KBM-7 (cell line): ENCODE measurements around the gene PRPSAP1.
"Not testable (repeated sequence)": the region's sequence is repeated elsewhere in the genome, so short reads cannot be mapped to it uniquely, and the experiment has no call there.

Source experiments
- DNase-seq: peaks from one replicate; pipeline ENCODE4 v3.0.0-alpha.2; 2015
- in situ Hi-C: fragments of 300-500 bp; cut with MboI; formaldehyde crosslinking; loops from 2 replicates; pipeline ENCODE4 v1.14.3; 2020; ENCODE audit warnings: low sequenced_read_pairs, low pct_unique_long_range_greater_than_20kb, mixed read lengths

The PRPSAP1 gene

DNA sequence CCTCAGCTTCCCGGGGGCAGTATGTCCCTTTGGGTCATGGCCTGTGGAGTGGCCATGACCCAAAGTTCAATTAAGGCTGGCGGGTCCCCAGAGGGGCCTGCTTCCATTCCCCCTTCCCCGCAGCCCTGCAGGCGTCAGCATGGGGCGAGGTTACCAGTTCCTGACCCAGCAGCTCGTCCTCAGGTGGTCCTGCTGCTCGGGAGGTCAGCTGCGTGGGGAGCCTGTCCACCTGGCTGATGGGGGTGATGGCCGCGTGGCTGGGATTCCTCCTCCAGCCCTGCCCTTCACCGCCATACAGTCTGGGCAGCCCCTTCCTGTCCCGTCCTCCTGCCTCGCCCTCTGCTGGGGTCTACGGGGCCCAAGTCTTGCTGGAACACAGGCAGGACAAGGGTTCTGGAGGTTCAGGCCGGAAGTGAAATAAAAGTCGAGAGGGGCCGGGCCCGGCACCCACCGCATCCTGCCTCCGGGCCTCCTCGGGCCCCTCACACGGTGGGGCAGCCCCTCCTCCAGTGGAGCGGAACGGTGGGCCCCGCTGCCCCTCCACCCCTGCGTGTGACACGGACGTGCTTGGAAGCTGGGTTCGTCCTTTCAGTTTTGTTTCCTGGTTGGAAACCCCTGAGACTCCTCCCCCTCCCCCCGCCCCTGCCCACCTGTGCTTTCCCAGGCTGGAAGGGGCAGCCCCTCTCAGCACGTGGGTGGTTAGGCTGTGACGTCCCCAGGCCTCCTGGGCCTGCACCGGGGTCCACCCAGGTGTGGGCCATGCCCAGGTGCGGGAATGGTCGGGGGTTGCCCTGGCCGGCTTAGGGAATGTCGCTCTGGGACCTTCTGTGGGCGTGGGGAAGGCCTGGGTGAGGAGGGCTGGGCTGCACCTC, 81.8 kb downstream of the PRPSAP1 start:
- in situ Hi-C loops: loop anchor here (10.0 kb wide), 1 partner anchor 147 kb away; no protein-coding TSS in a partner anchor
- no peak for DNase-seq

DNA sequence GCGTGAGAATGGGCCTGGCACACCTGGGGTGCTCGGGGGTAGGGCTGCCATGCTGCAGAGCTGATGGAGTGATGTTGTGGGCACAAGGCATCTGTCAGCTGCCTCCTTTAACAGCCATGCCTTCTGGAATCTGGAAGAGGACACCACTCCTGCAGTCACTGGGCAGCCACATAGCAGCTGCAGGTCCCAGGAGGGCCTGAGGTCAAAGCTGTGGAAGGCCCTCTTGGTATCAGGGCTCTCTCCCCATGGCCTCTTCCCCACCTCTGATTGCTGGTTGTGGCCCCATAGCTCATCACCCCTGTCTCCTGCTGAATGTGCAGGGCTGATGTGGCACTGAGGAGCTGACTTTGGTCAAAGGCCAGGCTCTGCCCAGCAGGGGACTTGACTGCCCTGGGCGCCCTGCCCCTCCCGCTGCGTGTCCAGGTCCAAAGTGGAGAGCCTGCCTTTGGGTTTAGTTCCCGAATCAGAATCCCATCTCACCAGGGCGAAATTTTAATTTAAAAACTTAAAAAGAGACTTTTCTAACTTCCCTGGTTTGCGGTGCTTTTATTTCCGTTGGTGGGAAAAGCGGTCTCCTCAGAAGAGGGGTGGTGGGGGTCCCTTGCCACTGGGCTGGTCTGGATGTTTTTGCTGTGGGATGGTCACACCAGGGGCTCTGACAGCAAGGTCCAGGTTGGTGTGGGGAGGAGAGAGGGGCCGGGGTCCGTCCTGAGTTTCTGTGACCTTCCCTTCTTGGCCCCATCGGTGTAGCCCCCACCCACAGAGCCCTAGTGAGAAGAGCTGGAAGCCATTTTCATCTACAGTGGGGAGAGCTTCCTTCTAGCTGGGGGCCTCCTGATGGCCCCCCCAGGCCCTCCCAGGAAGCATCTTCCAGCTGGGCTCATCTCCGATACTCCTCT, 82.7 kb downstream of the PRPSAP1 start:
- in situ Hi-C loops: loop anchor here (10.0 kb wide), 1 partner anchor 146 kb away; no protein-coding TSS in a partner anchor
- DNase-seq: no peak

DNA sequence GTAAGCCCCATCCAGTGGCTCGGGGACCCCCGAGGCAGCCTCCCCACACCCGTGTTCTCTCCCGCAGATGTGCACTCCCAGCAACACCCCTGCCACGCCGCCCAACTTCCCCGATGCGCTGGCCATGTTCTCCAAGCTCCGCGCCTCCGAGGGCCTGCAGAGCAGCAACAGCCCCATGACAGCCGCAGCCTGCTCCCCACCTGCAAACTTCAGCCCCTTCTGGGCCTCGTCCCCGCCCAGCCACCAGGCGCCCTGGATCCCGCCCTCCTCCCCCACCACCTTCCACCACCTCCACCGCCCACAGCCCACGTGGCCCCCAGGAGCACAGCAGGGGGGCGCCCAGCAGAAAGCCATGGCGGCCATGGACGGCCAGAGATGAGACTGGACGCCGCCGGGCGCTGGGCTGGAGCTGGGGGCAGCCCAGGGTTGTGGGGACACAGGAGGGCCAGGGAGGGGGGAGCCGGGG, 83.6 kb downstream of the PRPSAP1 start:
- DNase-seq: no peak
- in situ Hi-C loops: loop anchor here (10.0 kb wide), 1 partner anchor 145 kb away; no protein-coding TSS in a partner anchor

DNA sequence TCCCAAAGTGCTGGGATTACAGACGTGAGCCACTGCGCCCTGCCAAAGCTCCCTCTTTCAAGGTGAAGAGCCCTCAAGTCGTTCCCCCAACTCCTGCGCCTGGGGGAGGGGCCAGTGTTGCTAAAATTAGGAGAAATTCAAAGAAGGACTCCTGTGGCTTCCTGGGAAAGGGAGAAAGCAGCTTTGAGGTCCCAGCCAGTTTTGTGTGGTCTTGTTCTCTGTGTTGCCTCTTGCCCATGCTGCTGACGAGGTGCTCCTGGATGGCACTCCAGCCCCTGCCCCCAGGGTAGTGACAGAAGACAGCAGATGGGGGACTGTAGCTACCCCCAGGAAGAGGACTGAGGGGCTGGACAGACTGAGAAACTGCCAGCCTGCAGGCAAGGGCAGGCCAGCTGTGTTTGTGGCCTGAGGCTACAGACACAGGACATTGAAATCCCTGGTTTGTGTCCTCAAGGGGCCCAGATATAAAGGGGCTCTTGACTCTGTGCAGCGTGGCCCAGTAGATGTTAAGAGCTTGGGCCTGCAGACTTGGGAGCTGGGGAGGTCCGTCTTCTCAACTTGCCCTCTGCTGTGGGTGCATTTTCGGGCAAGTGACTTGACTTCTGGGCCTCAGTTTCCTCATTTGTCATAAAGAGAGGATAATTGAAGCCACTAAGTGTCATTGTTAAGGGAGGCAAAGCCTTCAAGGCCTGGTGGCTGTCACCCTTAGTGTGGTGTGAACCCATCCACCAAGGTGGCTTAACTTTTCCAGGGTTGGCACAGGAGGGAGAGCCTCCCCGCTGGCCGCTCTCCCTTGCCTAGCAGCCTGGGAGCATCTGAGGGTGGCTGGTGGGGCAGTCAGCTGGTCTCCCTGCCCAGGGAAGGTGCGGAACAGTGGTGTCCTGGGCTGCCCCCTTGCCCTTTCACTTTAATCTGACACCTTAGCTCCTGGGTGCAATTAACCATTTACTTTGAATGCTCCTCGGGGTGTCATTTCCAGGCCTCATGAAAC, 84.4 kb downstream of the PRPSAP1 start:
- DNase-seq: peak; percentile 86
- in situ Hi-C loops: no loop called here

DNA sequence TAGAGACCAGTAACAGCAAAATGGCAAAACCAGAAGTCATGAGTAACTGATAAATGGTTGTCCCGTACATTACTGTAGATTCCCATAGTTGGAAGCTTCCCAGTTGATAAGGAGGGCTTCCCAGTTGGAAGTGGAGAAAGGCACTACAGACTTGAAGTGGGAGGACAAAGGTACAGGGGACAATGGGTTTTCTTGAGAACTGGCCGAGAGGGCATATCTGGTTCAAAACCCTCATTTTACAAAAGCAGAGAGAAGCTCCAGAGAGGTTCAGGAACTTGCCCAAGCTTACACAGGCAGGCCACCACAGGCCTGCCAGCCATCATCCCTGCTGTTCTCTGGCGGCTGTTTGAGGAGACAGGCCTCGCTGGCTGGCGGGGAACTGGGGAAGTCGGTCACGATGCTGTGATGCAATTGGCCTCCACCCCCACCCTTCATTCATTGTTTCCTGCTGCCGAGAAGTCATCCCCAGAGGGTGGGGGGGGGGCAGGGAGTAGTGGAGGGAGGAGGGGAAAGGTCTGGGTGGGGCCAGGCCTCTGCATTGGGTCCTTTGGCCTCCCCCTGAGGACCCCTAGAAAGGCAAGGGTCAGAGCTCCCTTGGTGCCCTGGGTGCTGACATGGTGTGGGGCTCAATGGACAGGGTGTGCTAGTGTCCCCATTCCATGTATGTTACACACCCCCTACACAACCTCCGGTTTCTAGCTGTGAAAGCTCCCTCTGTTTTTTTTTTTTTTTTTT, 85.5 kb downstream of the PRPSAP1 start:
- in situ Hi-C loops: no loop called here
- DNase-seq: peak; percentile 95

DNA sequence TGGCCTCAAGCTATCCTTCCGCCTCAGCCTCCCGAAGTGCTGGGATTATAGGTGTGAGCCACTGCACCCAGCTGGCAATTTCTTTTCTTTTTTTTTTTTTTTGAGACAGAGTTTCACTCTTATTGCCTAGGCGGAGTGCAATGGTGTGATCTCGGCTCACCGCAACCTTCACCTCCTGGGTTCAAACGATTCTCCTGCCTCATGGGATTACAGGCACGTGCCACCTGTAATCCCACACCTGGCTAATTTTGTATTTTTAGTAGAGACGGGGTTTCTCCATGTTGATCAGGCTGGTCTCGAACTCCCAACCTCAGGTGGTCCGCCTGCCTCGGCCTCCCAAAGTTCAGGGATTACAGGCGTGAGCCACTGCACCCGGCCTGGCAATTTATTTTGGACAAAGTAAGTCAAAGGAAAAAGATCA, 86.1 kb downstream of the PRPSAP1 start:
- DNase-seq, in situ Hi-C loops: not testable (repeated sequence)

DNA sequence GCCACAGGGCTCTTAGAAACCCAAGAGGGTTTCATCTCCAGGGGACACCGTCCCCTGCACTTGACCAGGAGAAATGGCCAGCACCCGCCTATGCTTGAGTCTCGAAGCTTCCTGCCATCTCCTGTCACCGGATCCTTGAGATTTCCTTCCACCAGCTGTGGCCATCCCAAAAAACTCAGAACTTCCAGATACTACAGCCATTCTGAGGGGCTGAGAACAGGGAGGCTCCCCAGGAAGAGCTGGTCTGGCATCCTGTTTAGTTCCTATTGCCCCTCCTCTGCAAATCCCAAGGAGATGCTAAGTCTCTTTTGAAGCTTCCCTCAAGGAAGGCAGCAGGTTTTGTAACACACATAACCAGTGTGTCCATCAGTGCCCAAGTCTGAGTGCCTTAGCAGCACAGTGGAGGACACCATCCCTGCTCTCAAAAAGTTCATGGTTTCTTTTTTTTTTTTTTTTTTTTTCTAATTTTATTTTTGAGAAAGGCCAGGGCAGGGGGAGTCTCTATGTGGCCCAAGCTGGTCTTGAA, 86.6 kb downstream of the PRPSAP1 start:
- no peak for DNase-seq
- in situ Hi-C loops: no loop called here

DNA sequence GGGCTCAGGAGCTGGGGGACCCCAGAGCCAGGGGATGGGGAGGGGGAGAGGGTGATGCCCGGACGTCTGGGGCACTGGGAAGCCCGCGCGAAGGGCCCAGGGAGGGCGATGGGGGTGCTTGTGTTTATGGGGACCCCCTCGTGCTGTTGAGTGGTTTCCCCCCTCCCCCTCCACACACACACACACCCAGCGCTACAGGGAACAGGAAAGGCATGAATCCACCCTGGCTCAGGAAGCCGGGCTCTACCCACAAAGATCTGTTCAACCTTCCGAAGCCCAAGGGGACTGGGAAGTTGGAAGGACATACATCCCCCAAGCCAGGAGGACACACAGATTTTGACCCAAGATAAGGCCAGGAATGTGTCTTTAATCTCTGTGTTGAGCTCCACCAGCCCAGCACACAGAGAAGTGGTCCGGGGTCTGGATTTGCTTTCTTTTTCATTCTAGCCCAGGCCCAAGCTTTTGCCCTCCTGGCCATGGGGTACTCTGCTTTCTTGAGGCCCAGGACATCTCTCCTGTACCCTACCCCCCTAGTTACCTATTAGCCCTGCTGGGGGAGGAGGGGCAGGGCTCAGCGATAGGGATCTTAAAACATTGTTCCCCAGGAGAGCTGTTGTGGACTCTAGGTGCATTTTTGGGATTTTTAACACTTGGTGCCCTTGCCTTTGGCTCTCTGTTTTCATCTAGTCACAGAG, 87.3 kb downstream of the PRPSAP1 start:
- DNase-seq: peak; percentile 58
- in situ Hi-C loops: no loop called here

DNA sequence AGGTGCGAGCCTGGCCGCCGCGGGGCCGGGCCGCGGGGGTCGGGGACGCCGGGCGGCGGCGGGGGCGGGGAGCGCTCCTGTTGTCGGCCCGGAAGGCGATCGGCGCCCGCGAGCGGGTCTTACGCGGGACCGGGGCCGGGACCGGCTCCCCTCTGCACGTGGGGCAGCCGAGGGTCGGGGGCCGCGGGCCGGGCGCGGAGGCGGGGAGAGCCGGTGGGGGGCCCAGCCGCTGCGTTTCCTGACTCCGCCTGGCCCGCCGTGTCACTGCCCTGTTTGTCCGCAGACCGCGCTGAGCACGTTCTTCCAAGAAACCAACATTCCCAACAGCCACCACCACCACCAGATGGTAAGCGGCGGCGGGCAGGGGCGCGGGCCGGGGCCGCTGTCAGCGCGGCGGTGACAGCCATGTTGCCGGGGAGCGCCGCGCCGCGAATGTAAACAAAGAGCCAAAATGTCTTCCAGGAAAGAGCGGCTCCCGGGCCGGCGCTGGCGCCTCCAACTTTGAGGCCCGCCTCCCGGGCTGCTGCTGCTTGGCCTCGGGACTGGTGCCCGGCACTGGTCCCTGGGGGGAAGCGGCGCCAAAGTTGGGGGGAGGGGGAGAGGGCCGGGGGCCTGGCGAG, 88.0 kb downstream of the PRPSAP1 start:
- DNase-seq: peak; percentile 47
- in situ Hi-C loops: no loop called here

DNA sequence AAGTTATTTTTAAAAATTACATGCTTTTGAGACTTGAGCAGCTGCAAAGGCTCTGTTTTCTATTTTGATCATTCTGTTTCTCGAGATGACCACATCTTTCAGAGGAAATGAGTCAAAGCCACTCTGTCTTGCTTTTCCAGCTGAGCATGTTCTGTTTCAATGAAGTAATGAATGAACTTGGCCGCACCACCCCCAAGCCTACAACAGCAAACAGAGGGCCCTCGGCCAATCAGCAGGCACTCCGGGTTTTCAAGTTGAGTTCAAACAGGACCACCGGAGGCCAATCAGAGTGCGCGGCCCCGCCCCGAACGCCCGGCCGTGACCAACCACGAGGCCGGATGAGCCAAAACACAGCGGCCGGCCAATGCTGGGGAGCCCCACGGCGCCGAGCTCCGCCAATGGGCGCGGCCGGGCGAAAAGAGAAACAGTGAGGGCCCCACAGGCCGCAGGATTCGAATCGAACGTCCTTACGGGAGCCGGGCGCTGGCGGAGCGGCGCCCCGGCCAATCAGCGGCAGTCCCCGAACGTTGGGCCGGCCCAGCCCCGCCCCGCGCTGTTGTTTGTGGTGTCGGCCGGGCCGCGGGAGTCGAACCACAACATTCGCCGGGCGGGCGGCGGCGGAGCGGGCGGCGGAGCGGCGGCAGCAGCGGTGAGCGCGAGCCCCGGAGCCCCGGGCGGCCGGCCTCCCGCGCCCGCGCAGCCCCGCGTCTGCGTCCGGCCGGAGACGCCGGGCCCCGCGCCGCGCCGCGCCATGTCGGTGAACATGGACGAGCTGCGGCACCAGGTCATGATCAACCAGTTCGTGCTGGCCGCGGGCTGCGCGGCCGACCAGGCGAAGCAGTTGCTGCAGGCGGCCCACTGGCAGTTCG, 88.7 kb downstream of the PRPSAP1 start, which contains the start of gene UBALD2:
TSS of gene UBALD2 (plus strand) at position 594 of the 869 bp plus-strand sequence. CDS start at position 752, 158 bp downstream.
- peak; percentile 100 for DNase-seq
- in situ Hi-C loops: no loop called here

DNA sequence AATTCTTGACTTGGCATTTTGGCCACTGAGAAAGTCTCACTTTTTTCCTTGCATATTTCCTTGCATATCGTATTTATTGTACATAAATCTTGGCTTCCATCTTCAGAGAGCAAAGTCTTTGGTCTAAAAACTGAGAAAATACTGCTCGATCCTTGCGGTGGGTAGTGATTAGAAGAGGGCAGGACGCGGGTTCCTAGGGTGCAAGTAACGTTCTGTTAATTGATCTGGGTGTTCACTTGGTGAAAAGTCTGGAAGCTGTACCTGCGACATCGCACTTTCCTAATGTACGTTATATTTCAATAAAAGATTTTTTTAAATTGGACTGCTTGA, 89.3 kb downstream of the PRPSAP1 start:
- DNase-seq: no peak
- in situ Hi-C loops: no loop called here

DNA sequence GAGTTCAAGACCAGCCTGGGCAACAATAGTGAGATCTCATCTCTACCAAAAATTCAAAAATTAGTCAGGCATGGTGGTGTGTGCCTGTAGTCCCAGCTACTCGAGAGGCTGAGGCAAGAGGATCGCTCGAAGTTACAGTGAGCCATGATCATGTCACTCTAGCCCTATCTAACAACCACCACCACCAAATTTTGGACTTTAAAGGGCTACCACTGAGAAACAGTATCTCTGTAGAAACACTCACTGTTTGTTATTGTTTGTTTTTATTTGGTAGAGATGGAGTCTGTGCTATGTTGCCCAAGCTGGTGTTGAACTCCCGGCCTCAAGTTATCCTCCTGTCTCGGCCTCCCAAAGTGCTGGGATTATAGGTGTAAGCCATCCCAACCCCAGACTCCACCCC, 89.8 kb downstream of the PRPSAP1 start:
- DNase-seq: no peak
- in situ Hi-C loops: no loop called here

DNA sequence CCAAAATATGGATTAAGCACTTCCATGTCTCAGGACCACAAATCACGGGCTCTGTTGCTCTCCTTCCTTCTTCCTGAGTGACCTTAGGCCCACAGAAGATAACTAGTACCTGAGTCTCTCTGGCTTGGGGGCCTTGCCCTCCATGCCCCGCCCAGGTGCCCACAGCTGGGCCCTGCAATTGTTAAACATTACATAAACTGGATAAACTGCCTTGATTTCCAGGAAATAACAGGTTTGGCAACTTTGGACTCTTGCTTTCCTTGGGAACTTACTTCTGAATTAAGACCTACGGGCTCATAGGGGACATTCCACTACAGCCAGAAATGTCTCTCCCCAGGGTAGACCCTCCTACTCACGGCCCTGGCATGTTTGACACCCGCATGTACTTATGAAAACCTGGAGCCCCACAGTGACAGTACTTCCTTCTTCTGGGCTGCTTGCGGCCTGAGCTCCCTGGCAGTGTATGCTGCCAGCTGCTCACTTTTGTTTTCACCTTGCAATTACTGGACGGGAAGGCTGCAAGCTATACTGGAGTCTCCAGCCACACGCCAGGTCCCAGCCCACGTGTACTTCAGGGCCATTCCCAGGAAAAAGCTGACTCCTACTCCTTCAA, 90.9 kb downstream of the PRPSAP1 start:
- in situ Hi-C loops: no loop called here
- peak; percentile 81 for DNase-seq

DNA sequence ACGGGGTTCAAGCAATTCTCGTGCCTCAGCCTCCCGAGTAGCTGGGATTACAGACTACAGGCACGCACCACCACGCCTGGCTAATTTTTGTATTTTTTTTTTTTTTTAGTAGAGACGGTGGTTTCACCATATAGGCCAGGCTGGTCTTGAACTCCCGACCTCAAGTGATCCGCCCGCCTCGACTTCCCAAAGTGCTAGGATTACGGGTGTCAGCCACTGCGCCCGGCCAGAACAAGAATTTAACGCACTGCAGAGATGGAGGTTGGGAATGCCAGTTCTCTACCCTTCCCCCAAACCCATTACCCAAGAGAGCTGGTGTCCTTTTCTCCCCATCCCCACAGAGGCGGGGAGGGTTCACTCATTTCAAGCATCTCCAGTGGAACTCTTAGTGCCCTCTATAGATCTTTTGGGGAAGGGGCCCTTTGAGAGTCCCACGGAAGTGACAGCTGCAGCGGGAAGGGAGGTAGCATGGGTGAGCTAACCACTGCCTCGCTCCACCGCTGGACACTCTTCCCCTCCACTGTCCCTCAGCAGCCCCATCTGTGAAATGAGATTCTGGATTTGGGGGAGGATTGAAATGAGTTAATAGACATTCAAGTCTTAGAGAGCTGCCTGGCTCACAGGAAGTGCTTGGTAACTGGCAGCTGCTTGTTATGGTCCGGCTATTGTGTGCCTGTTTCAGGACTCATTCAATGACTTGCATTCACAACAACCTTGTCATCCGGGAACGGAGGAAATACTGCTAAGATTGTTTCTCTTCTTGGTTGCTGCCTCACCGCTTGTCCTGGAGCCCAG, 92.1 kb downstream of the PRPSAP1 start:
- DNase-seq: peak; percentile 48
- in situ Hi-C loops: no loop called here

DNA sequence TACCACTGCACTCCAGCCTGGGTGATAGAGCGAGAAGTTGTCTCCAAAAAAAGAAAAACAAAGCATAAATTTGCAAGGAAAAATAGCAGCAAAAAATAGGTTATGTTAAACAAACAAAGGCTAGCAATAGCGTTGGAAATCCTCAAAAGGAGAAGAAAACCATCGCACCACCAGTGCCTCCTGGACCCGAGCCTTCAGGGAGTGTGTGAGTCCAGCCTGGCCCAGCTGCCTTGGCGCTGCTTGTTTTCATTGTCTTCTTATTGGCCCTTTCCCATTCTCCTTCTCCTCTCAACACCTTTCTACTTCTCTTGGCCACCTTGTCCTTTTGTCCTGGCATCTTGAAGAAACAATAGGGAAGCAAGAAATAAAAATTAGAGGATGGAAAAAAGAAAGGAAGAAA, 93.0 kb downstream of the PRPSAP1 start:
- in situ Hi-C loops: no loop called here
- DNase-seq: no peak
